A549 (cell line): ENCODE measurements around the gene ESPNL. TPM values are rescaled to one million over a fixed set of nuclear protein-coding genes. Genes with fewer than 3 reads are reported as not detected.

ENCODE experiments used
- ATAC-seq, 2 experiments: fragments of 200-7000 bp in 1 of 2; fragments of >200 bp in 1 of 2; cut with Nextera tagmentation in 1 of 2; cut with Tn5 transposase in 1 of 2; 3 replicates each; pipeline versions ENCODE4 v1.8.0 to v1.9.1; 2018 to 2020; ENCODE audit warnings: mild to moderate bottlenecking in 1 of 2, moderate library complexity in 1 of 2
- CTCF ChIA-PET: fragments of 300-600 bp; sonication (Branson Sonifier 250); formaldehyde crosslinking; extraction: SDS; loops from one replicate; lab custom pipeline; 2021; ENCODE audit warnings: antibody characterized with exemption, inconsistent platforms; lab: Yijun Ruan, JAX
- POLR2A ChIA-PET: fragments of 350-600 bp; formaldehyde crosslinking; extraction: SDS; loops from one replicate; lab custom pipeline; 2021; ENCODE audit warnings: antibody characterized with exemption, inconsistent platforms; lab: Yijun Ruan, JAX
- DNase-seq, 2 experiments: peaks; one replicate each; pipeline versions ENCODE4 v3.0.0 to v3.0.0-alpha.2; 2011 to 2016; ENCODE audit warnings: low read depth in 1 of 2, low spot score in 1 of 2
- FAIRE-seq: peaks from 2 replicates; lab custom pipeline; 2011; peaks lifted over from hg19 to GRCh38; lab: Jason Lieb, UNC
- H3K27ac ChIP-seq, 2 experiments: fragments of >200 bp; sonication (Bioruptor Twin); formaldehyde crosslinking; 3 replicates each; pipeline ENCODE4 v1.5.1; 2016 to 2017
- H3K4me1 ChIP-seq: fragments of >200 bp; sonication (Bioruptor Twin); formaldehyde crosslinking; 3 replicates; pipeline ENCODE4 v1.6.1; 2016
- H3K4me2 ChIP-seq: fragments of >200 bp; sonication (Bioruptor Twin); formaldehyde crosslinking; 3 replicates; pipeline ENCODE4 v1.6.1; 2016
- H3K4me3 ChIP-seq: fragments of >200 bp; sonication (Bioruptor Twin); formaldehyde crosslinking; 3 replicates; pipeline ENCODE4 v1.5.1; 2016
- H3K9me3 ChIP-seq: fragments of >200 bp; sonication (Bioruptor Twin); formaldehyde crosslinking; 3 replicates; pipeline ENCODE4 v1.6.1; 2016
- CBX8 ChIP-seq: fragments of 200-600 bp; sonication (generic); IDR thresholded peaks from 2 replicates; pipeline ENCODE4 v1.6.1; 2016
- CHD4 ChIP-seq: fragments of 200-600 bp; sonication (generic); IDR thresholded peaks from 2 replicates; pipeline ENCODE4 v1.6.1; 2016; ENCODE audit warnings: antibody characterized with exemption, mild to moderate bottlenecking, borderline replicate concordance
- EHF ChIP-seq: fragments of 250-450 bp; sonication (Bioruptor Pico); IDR thresholded peaks from 2 replicates; pipeline ENCODE4 v1.5.0; 2020; ENCODE audit warnings: mild to moderate bottlenecking
- EHMT2 ChIP-seq: fragments of 200-600 bp; sonication (generic); IDR thresholded peaks from 2 replicates; pipeline ENCODE4 v1.6.1; 2016; ENCODE audit warnings: antibody characterized with exemption, low read depth, mild to moderate bottlenecking, moderate library complexity
- ESRRA ChIP-seq: fragments of 150-350 bp; IDR thresholded peaks from 2 replicates; pipeline ENCODE4 v1.6.1; 2014; ENCODE audit warnings: mild to moderate bottlenecking, low read length, borderline replicate concordance
- FOXS1 ChIP-seq: fragments of 250-450 bp; sonication (Bioruptor Pico); IDR thresholded peaks from 2 replicates; pipeline ENCODE4 v1.5.0; 2020; ENCODE audit warnings: mild to moderate bottlenecking, moderate library complexity
- GATA3 ChIP-seq: IDR thresholded peaks from 2 replicates; pipeline ENCODE4 v1.6.1; 2012; ENCODE audit warnings: borderline replicate concordance
- HDAC2 ChIP-seq: fragments of 200-600 bp; sonication (generic); IDR thresholded peaks from 2 replicates; pipeline ENCODE4 v1.6.1; 2016
- HEYL ChIP-seq: fragments of 250-450 bp; sonication (Bioruptor Pico); IDR thresholded peaks from 2 replicates; pipeline ENCODE4 v1.8.0; 2021; ENCODE audit warnings: mild to moderate bottlenecking, moderate library complexity
- HOXA7 ChIP-seq: fragments of 250-450 bp; sonication (Bioruptor Pico); IDR thresholded peaks from 2 replicates; pipeline ENCODE4 v1.5.0; 2020; ENCODE audit warnings: mild to moderate bottlenecking, moderate library complexity
- HOXB5 ChIP-seq: fragments of 250-450 bp; sonication (Bioruptor Pico); IDR thresholded peaks from 2 replicates; pipeline ENCODE4 v1.5.0; 2020; ENCODE audit warnings: mild to moderate bottlenecking, moderate library complexity
- MAFK ChIP-seq: fragments of 450-650 bp; IDR thresholded peaks from 2 replicates; pipeline ENCODE4 v1.6.1; 2014; ENCODE audit not compliant: partially characterized antibody
- MYC ChIP-seq: IDR thresholded peaks from 2 replicates; pipeline ENCODE4 v1.6.1; 2012; ENCODE audit warnings: mild to moderate bottlenecking, inconsistent platforms, low read length, improper control_type of control experiment, borderline replicate concordance
- NFE2L2 ChIP-seq: fragments of 150-350 bp; conservative IDR thresholded peaks from 2 replicates; pipeline ENCODE4 v1.6.1; 2014; ENCODE audit warnings: low read length
- NPAS2 ChIP-seq: fragments of 250-450 bp; sonication (Bioruptor Pico); IDR thresholded peaks from 2 replicates; pipeline ENCODE4 v1.8.0; 2022; ENCODE audit warnings: mild to moderate bottlenecking, moderate library complexity, borderline replicate concordance
- RAD21 ChIP-seq, 2 experiments: fragments of >200 bp in 1 of 2; sonication (Bioruptor Twin) in 1 of 2; formaldehyde crosslinking in 1 of 2; IDR thresholded peaks in 1 of 2; conservative IDR thresholded peaks in 1 of 2; 2 replicates in 1 of 2; 3 replicates in 1 of 2; pipeline ENCODE4 v1.6.1; 2012 to 2018; ENCODE audit warnings: inconsistent platforms in 1 of 2
- RARB ChIP-seq: fragments of 250-450 bp; sonication (Bioruptor Pico); IDR thresholded peaks from 2 replicates; pipeline ENCODE4 v1.8.0; 2021; ENCODE audit warnings: mild to moderate bottlenecking, moderate library complexity
- RFX5 ChIP-seq: fragments of 450-650 bp; IDR thresholded peaks from 2 replicates; pipeline ENCODE4 v1.7.1; 2014; ENCODE audit warnings: antibody characterized with exemption, mild to moderate bottlenecking, moderate library complexity
- SMC3 ChIP-seq: fragments of >200 bp; sonication (Bioruptor Twin); formaldehyde crosslinking; IDR thresholded peaks from 3 replicates; pipeline ENCODE4 v1.6.1; 2018; ENCODE audit warnings: inconsistent platforms
- TFCP2L1 ChIP-seq: fragments of 250-450 bp; sonication (Bioruptor Pico); IDR thresholded peaks from 2 replicates; pipeline ENCODE4 v1.5.0; 2021; ENCODE audit warnings: mild to moderate bottlenecking
- ZFP36 ChIP-seq: fragments of 450-650 bp; IDR thresholded peaks from 2 replicates; pipeline ENCODE4 v1.6.1; 2014; ENCODE audit warnings: borderline replicate concordance; ENCODE audit not compliant: partially characterized antibody
- ZSCAN20 ChIP-seq: fragments of 250-450 bp; sonication (Bioruptor Pico); IDR thresholded peaks from 2 replicates; pipeline ENCODE4 v1.8.0; 2022; ENCODE audit warnings: mild to moderate bottlenecking, moderate library complexity
- WGBS: methylation state at CpG from one replicate; pipeline ENCODE4 v1.1.6; 2017; ENCODE audit errors: missing lambda C conversion rate; 5-methylcytosine and 5-hydroxymethylcytosine counted together
- polyA plus RNA-seq, 4 experiments: library from polyadenylated mRNA; depleted of rRNA in 3 of 4; stranded (reverse); fragments of >200 nt; fragmentation: RNase III in 1 of 4; extraction: RNeasy Plus Mini Kit Qiagen cat#74134 plus additional on column Dnase treatment in 1 of 4; gene quantifications; 2 replicates in 3 of 4; 3 replicates in 1 of 4; pipeline ENCODE4 v1.2.3, GENCODE V29; 2011 to 2017
- TF ChIP-seq, protein P1 (sequence below): IDR thresholded peaks from 2 replicates; pipeline ENCODE4 v1.6.1; 2012
- TF ChIP-seq, protein P2 (sequence below): fragments of >200 bp; sonication (Bioruptor Twin); formaldehyde crosslinking; IDR thresholded peaks from 3 replicates; pipeline ENCODE4 v1.6.1; 2016
- TF ChIP-seq, protein P3 (sequence below): IDR thresholded peaks from 2 replicates; pipeline ENCODE4 v1.6.1; 2012
- TF ChIP-seq, protein P4 (sequence below): IDR thresholded peaks from 2 replicates; pipeline ENCODE4 v1.6.1; 2012; ENCODE audit warnings: low read depth, borderline replicate concordance
- TF ChIP-seq, protein P5 (sequence below): fragments of 150-350 bp; IDR thresholded peaks from 2 replicates; pipeline ENCODE4 v1.6.1; 2014; ENCODE audit warnings: low read depth, mild to moderate bottlenecking, low read length

ESPNL gene
- polyA plus RNA-seq, 2 of the 4 experiments (the other 2 are of a cell fraction): 0.04 to 0.22 TPM

DNA sequence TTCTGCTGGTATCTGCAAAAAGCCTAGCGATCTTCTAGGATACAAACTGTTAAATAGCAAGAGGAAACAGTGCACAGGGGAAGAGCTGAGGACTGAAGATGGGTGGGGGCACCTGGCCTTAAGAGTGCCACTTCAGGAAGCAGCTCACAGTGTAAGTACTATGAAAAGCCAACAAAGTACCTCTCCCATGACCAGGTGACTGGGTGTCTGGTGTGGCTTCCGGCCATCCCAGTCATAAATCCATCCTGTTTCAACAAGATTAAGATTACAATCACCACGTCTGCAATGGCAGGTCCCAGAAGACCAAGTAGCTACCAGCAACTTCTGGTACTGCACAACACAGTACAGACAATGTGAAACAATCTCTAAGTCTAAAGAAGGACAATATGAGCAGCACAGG lies 74.6 kb downstream of the ESPNL start:
- H3K4me1 ChIP-seq: peaks cover 14% of the 10 kb centered on the region
- 88% methylated on average over 3 of the region's 3 CpGs for WGBS
- POLR2A ChIA-PET: no interaction called here
- no peak for DNase-seq
- CTCF ChIA-PET: interaction anchor here (0.8 to 1.8 kb wide), 3 partner anchors 13 to 111 kb away, joined by 3 to 8 read pairs (median 3); no protein-coding TSS in a partner anchor
- no peak overlapping the region for H3K4me3 ChIP-seq
- TF ChIP-seq NPAS2 (CRISPR knock-in tag): no peak
- TF ChIP-seq, all 56 proteins: peak for 0
- no peak overlapping the region for H3K27ac ChIP-seq
- FAIRE-seq (no peak), ATAC-seq (no peak)
- no peak overlapping the region for H3K4me2 ChIP-seq
- H3K9me3 ChIP-seq: no peaks in the 10 kb centered on the region

DNA sequence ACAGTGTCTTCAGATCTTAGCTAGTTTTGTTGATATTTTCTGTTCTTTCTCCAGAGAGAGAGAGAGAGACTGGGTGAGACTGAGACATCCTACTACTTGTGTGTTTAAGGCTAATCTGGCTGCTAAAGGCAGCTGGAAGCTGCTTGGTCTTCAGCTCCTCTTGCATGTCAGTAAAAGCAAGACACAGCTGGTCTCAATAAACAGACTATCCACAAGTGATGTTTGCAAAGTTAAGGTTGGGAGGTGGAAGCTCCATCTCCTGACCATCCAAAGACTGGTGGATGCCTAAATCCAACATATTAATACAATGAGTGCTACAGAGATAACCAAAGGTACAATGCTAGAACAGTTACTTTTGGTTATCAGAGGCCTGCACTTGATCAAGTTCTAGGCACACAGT lies 76.5 kb downstream of the ESPNL start:
- Histone ChIP-seq H3K27ac (no peak overlapping the region), H3K4me3 (no peak overlapping the region), H3K4me1 (no peaks in the 10 kb centered on the region; the same call in 2 of the 3 replicates), H3K9me3 (no peaks in the 10 kb centered on the region), H3K4me2 (no peak overlapping the region)
- FAIRE-seq (no peak), ATAC-seq (no peak), DNase-seq (no peak)
- TF ChIP-seq CHD4 (no peak), TFCP2L1 (CRISPR knock-in tag) (no peak), CBX8 (no peak), ZFP36 (no peak), HOXB5 (CRISPR knock-in tag) (no peak), HEYL (no peak), MYC (no peak), HDAC2 (no peak), NFE2L2 (no peak), RFX5 (no peak), RARB (CRISPR knock-in tag) (no peak), RAD21 (conservative IDR thresholded peaks at IDR 0.05 in 1 of 2, IDR thresholded peaks at IDR 0.05 in 1 of 2) (no peak), GATA3 (no peak)
- TF ChIP-seq, protein P1, sequence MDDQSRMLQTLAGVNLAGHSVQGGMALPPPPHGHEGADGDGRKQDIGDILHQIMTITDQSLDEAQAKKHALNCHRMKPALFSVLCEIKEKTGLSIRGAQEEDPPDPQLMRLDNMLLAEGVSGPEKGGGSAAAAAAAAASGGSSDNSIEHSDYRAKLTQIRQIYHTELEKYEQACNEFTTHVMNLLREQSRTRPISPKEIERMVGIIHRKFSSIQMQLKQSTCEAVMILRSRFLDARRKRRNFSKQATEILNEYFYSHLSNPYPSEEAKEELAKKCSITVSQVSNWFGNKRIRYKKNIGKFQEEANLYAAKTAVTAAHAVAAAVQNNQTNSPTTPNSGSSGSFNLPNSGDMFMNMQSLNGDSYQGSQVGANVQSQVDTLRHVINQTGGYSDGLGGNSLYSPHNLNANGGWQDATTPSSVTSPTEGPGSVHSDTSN: no peak
- TF ChIP-seq, protein P2, sequence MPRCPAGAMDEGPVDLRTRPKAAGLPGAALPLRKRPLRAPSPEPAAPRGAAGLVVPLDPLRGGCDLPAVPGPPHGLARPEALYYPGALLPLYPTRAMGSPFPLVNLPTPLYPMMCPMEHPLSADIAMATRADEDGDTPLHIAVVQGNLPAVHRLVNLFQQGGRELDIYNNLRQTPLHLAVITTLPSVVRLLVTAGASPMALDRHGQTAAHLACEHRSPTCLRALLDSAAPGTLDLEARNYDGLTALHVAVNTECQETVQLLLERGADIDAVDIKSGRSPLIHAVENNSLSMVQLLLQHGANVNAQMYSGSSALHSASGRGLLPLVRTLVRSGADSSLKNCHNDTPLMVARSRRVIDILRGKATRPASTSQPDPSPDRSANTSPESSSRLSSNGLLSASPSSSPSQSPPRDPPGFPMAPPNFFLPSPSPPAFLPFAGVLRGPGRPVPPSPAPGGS: no peak
- TF ChIP-seq, protein P3, sequence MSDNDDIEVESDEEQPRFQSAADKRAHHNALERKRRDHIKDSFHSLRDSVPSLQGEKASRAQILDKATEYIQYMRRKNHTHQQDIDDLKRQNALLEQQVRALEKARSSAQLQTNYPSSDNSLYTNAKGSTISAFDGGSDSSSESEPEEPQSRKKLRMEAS: no peak
- TF ChIP-seq, protein P4, sequence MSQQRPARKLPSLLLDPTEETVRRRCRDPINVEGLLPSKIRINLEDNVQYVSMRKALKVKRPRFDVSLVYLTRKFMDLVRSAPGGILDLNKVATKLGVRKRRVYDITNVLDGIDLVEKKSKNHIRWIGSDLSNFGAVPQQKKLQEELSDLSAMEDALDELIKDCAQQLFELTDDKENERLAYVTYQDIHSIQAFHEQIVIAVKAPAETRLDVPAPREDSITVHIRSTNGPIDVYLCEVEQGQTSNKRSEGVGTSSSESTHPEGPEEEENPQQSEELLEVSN: no peak
- TF ChIP-seq, protein P5, sequence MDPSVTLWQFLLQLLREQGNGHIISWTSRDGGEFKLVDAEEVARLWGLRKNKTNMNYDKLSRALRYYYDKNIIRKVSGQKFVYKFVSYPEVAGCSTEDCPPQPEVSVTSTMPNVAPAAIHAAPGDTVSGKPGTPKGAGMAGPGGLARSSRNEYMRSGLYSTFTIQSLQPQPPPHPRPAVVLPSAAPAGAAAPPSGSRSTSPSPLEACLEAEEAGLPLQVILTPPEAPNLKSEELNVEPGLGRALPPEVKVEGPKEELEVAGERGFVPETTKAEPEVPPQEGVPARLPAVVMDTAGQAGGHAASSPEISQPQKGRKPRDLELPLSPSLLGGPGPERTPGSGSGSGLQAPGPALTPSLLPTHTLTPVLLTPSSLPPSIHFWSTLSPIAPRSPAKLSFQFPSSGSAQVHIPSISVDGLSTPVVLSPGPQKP: no peak
- POLR2A ChIA-PET: no interaction called here
- CTCF ChIA-PET: interaction anchor here (1.3 kb wide), 2 partner anchors 17 to 26 kb away, joined by 4 read pairs; no protein-coding TSS in a partner anchor

DNA sequence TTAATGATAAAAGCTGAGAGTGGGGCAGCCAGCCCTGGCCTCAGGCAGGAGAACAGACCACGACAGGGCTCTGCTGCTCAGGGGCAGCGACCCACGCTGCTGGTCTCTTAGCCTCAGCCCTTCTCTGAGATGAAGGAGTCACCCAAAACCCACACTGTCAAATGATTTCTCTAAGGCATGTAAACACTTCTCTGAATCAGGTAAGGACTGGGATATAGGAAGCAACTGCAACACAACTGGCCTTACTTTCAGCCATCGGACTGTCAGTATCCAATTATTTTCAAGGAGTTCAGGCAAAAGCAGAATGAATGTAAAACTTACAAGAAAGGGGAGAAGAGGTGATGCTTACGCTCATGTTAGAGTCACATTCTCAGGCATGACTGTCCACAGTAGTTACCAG lies 80.4 kb downstream of the ESPNL start:
- WGBS: 90% methylated on average over 5 of the region's 5 CpGs
- Histone ChIP-seq H3K9me3 (no peaks in the 10 kb centered on the region), H3K4me2 (no peak overlapping the region), H3K27ac (no peak overlapping the region), H3K4me1 (no peaks in the 10 kb centered on the region), H3K4me3 (no peak overlapping the region)
- FAIRE-seq: no peak
- no peak for ATAC-seq
- ChIA-PET POLR2A (no interaction called here), CTCF (no interaction called here)
- DNase-seq: no peak
- TF ChIP-seq EHF (CRISPR knock-in tag) (no peak), HOXA7 (CRISPR knock-in tag) (no peak), MAFK (no peak), FOXS1 (CRISPR knock-in tag) (no peak), HEYL (no peak), SMC3 (no peak), GATA3 (no peak), ESRRA (no peak), EHMT2 (no peak), CBX8 (no peak), RARB (CRISPR knock-in tag) (no peak), ZSCAN20 (no peak), RAD21 (conservative IDR thresholded peaks at IDR 0.05 in 1 of 2, IDR thresholded peaks at IDR 0.05 in 1 of 2) (no peak)
